ENCODE measurements around the gene CEACAM19.
A peak's percentile ranks its signal among the peaks of the same experiment; 100 is the strongest.
"Not testable (repeated sequence)": the region's sequence is repeated elsewhere in the genome, so short reads cannot be mapped to it uniquely, and the experiment has no call there.

Gene CEACAM19

DNA sequence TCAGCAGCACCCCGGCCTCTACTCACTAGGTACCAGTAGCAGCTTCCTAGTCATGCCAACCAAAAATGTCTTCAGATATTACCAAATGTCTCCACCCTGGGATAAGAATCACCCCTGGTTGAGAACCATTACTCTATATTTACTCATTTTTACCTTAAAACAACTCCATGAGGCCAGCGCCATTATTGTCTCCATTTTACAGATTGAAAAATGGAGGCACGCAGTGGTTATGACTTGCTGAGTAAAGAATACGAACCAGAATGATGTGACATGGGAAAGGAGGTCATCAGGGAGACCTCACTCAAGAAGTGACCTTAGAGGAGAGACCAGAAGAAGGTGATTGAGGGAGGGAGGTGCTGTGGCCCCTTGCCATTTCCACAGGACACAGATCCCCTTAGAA lies 2.2 kb downstream of the CEACAM19 start:
- DNase-seq (ENCODE audit: low read depth in 3 of 3), result no peak

- DNase-seq (ENCODE audit: low read depth in 3 of 3), result no peak
Measured at GRCh38 chr19:44675521-44675920, 4.2 kb downstream of the CEACAM19 start.

DNA sequence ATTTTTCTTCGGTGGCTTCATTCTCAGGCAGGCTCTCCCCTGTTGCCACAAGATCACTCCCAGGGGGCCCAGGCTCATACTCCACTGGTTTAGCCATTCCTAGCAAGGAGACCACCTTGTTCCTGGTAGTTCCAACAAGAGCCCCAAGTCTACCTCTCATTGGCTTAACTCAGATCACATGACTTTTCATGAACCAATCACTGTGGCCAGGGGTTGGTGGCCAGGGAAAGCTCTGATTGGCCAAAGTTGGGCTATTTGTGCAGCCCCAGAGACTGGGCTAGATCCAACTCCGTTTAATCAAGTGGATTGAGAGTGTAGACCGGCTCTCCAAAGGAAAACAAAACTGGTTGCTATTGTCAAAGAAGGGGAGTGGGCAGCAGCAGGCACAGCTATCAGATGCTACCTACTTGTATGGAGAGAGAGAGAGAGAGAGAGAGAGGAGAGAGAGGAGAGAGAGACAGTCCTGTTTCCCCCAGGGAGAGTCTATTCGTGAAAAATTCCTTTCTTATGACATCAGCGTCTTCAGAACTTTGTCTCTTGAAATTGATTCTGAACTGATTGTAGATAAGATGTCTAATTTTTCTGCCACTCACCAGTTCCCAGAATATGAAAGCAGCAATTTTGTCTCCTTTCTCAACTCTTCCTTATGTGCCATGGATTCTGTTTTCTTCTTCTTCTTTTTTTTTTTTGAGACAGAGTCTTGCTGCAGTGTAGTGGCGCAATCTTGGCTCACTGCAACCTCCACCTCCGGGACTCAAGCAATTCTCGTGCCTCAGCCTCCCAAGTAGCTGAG lies 5.9 kb downstream of the CEACAM19 start:
- DNase-seq (ENCODE audit: low read depth in 3 of 3), result no peak

- no peak for DNase-seq (ENCODE audit: low read depth in 3 of 3)
Measured at GRCh38 chr19:44680536-44680935, 9.3 kb downstream of the CEACAM19 start.

- no peak for DNase-seq (ENCODE audit: low read depth in 3 of 3)
Measured at GRCh38 chr19:44681992-44682790, 10.9 kb downstream of the CEACAM19 start.

DNA sequence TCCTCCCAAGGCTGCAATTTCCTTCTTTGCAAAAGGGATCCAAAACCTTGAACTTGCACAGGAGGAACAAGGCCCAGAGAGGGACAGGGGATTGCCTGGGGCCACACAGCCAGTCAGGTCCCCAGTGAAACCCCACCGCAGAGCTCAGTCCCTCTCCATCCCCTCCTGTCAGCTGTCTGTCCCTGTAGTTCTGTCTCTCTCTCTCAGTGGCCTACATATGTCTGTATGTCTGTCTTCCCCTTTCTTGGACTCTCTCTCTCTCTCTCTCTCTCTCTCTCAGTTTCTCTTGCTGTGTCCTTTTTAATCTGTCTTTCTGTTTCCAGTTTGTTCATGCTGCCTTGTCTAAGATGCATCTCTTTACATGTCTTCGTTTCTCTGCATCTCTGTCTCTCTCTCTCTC lies 11.5 kb downstream of the CEACAM19 start:
- no peak for DNase-seq (ENCODE audit: low read depth in 3 of 3)

DNA sequence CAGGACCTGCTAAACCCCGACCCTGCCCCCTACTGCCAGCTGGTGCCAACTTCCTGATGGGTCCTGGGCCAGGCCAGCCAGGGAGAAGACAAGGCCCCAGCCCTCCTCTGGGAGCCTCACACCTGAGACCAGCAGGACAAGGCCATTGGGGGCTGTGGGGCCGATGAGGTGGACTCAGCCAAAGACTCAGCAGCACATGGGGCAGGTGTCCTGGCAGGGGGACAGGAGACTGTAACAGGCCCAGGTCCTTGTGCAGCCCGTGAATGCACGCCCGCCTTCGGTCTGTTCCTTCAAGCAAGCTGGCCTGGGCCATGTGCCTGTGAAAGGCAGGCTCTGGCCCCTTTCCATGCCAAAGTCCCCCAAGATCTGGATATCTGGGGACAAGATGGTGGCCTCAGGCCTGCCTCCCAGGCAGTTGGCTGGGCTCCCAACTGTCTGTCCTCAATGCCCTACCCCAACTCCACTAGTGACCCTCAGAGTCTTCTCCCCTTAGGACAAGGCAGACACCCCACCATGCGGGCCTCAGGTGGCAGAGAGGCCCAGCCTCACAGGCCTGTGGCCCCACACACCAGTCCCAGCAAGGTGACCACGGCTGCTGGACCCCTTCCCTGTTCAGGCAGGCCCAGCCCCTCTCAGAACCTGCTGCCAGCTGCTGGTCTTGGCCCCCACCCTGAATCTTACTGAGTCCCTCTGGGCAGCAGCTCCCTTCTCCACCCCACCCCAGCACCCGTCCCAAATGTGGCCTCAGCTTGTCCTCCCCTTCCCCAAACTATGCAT lies 12.3 kb downstream of the CEACAM19 start:
- no peak for DNase-seq (ENCODE audit: low read depth in 3 of 3)

DNA sequence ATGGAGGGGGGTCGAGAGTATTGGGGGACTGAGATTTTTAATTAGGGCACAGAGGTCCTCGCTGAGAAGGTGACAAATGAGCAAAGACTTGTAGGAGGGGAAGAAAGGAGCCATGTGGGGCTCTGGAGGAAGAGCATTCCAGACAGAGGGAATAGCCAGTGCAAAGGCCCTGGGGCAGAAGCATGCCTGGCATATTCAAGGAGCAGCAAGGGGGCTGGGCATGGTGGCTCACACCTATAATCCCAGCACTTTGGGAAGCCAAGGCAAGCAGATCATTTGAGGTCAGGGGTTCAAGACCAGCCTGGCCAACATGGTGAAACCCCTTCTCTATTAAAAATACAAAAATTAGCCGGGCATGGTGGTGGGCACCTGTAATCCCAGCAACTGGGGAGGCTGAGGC lies 13.1 kb downstream of the CEACAM19 start:
- not testable (repeated sequence) for DNase-seq (ENCODE audit: low read depth in 3 of 3)

DNA sequence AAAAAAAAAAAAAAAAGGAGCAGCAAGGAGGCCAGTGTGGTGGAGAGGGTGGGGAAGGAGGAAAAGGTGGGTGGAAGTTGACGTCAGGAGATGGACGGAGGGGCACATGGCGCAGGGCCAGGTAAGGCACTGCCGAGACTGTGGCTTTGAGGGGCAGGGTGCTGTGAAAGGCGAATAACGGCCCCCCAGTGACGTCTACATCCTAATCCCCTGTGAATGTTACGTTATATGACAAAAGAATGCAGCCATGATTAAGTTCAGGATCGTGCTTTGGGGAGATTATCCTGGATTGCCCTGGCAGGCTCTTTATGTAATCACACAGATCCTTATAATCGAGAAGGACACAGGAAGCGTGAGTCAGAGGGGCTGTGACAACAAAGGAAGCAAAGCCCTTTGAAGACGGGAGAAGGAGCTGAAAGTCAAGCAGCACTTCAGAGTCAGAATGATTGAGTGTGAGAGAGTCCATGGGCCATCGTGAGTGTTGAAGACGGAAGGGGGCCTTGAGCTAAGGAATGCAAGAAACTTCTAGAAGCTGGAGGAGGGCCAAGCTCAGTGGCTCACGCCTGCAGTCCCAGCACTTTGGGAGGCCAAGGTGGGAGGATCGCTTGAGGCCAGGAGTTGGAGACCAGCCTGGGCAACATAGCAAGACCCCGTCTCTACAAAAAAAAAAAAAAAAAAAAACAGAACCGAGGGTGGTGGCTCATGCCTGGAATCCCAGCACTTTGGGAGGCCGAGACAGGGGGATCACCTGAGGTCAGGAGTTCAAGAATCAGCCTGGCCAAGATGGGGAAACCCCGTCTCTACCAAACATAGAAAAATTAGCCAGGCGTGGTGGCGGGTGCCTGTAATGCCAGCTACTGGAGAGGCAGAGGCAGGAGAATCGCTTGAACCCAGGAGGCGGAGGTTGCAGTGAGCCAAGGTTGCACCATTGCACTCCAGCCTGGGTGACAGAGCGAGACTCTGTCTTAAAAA lies 13.9 kb downstream of the CEACAM19 start:
- DNase-seq (ENCODE audit: low read depth in 3 of 3), result no peak

GRCh38 chr19:44685877-44686276 lies 14.6 kb downstream of the CEACAM19 start:
- no peak for DNase-seq (ENCODE audit: low read depth in 3 of 3)

GRCh38 chr19:44686896-44687295 lies 15.6 kb downstream of the CEACAM19 start:
- no peak for DNase-seq (ENCODE audit: low read depth in 3 of 3)

- no peak for DNase-seq (ENCODE audit: low read depth in 3 of 3)
Measured at GRCh38 chr19:44687888-44688287, 16.6 kb downstream of the CEACAM19 start.

- DNase-seq (ENCODE audit: low read depth in 3 of 3), result peak; percentile 54 to 74 (median 69)
Measured at GRCh38 chr19:44689290-44690130, 18.2 kb downstream of the CEACAM19 start.

- DNase-seq (ENCODE audit: low read depth in 3 of 3), result no peak
Measured at GRCh38 chr19:44690131-44690440, 18.8 kb downstream of the CEACAM19 start.

DNA sequence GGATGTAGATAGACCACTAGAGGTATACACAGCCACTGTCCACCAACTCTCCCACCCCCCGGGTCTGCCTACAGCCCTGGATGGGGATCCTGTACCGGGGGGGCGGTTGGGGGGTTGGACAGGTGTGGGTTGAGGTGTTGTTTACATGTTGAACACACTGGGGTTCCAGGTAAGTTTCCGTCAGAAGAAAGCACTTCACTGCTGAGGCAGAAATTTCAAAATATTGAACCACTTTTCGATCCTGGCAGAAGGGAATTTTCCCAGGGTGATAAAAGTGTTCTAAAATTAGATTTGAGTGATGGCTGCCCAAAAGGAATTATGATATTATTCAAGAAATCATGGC lies 21.1 kb downstream of the CEACAM19 start:
- no peak for DNase-seq (ENCODE audit: low read depth in 3 of 3)

DNA sequence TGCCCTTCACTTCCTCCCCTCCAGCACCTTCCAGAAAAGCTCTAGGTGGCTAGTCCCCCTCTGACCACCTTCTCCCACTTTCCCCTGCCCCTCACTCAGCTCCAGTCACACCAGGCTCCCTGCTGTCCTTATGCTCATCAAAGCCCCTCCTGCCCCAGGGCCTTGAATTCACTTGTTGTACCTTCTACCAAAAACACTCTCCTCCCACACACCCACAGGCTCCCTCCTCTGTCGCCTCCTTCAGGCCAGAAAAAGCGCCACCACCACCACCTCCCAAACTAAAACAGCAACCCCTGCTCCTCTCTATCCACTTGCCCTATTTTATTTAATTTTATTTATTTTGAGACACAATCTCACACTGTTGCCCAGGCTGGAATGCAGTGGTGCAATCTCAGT lies 22.9 kb downstream of the CEACAM19 start:
- peak in 1 of 3 experiments; percentile 31 for DNase-seq (ENCODE audit: low read depth in 3 of 3)

DNA sequence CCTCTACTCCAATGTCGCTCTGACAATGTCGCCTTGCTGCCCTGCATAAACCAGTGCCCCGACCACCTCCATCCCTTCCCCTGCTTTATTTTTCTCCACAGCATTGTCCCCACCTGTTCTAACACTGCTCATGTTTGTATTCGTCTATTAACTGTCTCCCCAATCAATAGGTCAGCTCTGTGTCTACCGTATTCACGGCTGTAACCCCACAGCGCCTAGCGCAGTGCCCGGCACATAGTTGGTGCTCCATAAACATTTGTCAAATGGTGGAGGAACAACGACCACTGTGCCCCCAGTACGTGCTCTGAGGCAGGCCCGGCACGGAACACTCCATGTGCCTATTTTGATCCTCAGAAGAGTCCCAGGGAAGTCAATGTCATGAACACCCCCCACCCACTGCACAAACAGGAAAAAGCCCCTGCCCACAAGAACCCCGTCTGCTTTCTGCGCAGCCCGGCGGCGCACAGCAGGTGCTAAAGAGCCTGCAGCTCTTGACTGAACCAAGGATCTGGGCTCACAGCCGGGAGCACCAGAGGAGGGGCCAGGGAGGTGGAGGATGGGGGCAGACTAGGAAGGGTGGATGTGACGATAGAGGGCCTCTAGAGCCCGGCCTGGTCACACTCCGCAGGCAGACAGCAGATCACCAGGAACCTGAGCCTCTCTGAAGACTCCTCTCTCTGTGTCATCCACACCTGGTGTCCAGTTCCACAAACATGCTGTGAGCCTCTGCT lies 25.8 kb downstream of the CEACAM19 start:
- DNase-seq (ENCODE audit: low read depth in 3 of 3), result no peak

GRCh38 chr19:44697670-44698034 lies 26.4 kb downstream of the CEACAM19 start:
- DNase-seq (ENCODE audit: low read depth in 3 of 3), result no peak

- DNase-seq (ENCODE audit: low read depth in 3 of 3), result no peak
Measured at GRCh38 chr19:44698492-44699201, 27.4 kb downstream of the CEACAM19 start, which contains the start of gene CEACAM16. TSS of gene CEACAM16 (plus strand) at chr19:44699151. CDS start at chr19:44701457, 2,306 bp downstream.

Measured in stimulated activated CD4-positive, alpha-beta T cell treated with anti-CD3 and anti-CD28 coated beads, TNF-alpha, amount 100 ng/mL, for 24 hours (primary cell).